HG03457 (cell line): Measurements from ENCODE around the gene EME1.
"Not testable (repeated sequence)": the region's sequence is repeated elsewhere in the genome, so short reads cannot be mapped to it uniquely, and the experiment has no call there.

Experiments used
- ATAC-seq: cut with Tn5 transposase; IDR thresholded peaks from one replicate; pipeline ENCODE4 v1.9.1; 2021; ENCODE audit warnings: moderate number of reproducible peaks; ENCODE audit not compliant: unreplicated experiment

Gene EME1

GRCh38 chr17:50393700-50394099, 20.7 kb downstream of the EME1 start:
- ATAC-seq, result no peak

- ATAC-seq, result no peak
Measured at GRCh38 chr17:50394711-50395110, 21.7 kb downstream of the EME1 start.

GRCh38 chr17:50396261-50397110, 23.5 kb downstream of the EME1 start:
- no peak for ATAC-seq

GRCh38 chr17:50397111-50397918, 24.3 kb downstream of the EME1 start, which contains the start of gene LRRC59:
TSS of gene LRRC59 (minus strand) at chr17:50397523. CDS start at chr17:50397317, 206 bp downstream.
- peak; percentile 79 for ATAC-seq

- no peak for ATAC-seq
Measured at GRCh38 chr17:50397919-50398285, 24.9 kb downstream of the EME1 start.

DNA sequence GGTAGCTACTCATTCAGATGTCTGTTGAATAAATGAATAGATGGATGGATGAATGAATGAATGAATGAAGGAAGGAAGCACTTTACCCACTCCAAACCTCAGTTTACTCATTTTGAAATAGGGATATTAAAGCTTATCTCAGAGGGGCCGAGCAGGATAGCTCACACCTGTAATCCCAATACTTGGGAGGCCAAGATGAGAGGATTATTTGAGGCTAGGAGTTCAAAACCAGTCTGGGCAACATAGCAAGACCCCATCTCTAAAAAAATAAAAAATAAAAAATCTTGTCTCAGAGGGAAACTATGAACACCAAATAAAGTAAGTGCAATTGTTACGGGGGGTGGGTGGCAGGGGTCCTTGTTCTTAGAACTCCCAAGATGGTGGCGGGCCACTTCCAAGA, 25.6 kb downstream of the EME1 start:
- not testable (repeated sequence) for ATAC-seq

GRCh38 chr17:50399591-50399990, 26.6 kb downstream of the EME1 start:
- ATAC-seq, result not testable (repeated sequence)

GRCh38 chr17:50405351-50405750, 32.3 kb downstream of the EME1 start:
- ATAC-seq, result not testable (repeated sequence)

DNA sequence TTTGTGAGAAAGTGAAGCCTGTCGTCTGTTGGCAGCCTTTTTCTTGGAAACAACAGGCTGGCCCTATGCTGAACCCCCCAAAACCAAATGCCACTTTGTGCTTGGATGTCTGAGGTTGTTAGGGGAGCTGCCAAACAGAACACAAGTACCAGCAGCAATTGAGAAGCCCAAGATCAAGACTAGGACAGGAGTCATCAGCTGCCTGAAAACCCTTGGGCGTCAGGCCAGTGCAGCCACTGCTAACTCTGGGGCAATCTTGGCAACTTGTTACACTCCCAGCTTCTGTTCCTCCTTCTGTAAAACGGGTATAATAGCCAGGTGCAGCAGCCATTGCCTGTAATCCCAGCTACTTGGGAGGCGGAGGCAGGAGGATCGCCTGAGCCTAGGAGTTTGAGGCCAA, 33.5 kb downstream of the EME1 start:
- no peak for ATAC-seq

DNA sequence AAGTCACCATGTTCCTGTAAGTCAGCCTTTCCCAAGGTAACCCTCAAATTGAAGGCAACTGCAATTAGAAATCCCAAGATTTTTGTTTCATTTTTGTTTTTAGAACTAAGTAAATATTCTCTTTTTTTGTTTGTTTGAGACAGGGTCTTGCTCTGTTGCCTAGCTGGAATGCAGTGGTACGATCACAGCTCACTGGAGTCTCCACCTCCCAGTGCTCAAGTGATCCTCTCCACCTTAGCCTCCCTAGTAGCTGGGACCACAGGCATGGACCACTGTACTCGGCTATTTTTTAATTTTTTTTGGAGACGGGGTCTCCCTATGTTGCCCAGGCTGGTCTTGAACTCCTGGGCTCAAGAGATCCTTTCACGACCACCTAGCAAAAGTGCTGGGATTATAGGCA, 34.9 kb downstream of the EME1 start:
- ATAC-seq, result no peak

DNA sequence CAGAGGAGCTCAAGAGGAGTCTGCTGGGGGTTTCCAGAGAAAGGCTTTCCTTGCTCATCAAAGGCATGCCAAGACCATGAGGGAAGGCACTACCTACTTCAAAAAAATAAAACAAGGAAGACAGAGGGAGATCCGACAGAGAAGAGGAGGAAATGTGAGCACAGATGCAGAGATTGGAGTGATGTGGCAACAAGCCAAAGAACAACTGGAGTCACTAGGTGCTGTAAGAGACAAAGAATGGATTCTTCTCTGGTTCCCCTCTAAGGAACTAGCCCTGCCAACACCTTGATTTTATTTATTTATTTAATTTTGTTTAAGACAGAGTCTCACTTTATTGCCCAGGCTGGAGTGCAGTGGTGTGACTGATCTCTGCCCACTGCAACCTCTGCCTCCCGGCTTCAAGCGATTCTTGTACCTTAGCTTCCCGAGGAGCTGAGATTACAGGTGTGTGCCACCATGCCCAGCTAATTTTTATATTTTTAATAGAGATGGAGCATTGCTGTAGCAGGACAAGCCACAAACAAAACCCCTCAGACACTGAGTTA, 39.2 kb downstream of the EME1 start:
- ATAC-seq, result no peak

GRCh38 chr17:50414808-50415207, 41.8 kb downstream of the EME1 start:
- no peak for ATAC-seq

DNA sequence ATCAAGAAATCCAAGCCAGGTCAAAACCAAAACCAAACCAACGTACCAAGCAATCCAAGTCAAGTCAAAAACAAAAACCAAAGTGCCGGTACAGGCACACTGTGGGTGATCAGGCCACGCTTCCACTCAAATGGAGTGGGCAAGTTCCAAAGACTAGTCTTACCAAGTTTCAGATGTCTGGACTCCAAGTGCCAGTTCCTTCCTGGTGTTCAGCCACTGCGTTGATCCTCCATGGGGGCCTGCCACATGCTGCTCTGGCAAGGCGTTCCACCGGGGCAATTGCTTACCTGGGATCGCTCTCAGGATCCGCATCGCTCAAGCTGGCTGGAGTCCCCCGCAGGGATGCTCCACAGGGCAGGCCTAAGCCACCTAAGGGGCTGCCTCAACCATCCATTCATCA, 46.5 kb downstream of the EME1 start:
- not testable (repeated sequence) for ATAC-seq

DNA sequence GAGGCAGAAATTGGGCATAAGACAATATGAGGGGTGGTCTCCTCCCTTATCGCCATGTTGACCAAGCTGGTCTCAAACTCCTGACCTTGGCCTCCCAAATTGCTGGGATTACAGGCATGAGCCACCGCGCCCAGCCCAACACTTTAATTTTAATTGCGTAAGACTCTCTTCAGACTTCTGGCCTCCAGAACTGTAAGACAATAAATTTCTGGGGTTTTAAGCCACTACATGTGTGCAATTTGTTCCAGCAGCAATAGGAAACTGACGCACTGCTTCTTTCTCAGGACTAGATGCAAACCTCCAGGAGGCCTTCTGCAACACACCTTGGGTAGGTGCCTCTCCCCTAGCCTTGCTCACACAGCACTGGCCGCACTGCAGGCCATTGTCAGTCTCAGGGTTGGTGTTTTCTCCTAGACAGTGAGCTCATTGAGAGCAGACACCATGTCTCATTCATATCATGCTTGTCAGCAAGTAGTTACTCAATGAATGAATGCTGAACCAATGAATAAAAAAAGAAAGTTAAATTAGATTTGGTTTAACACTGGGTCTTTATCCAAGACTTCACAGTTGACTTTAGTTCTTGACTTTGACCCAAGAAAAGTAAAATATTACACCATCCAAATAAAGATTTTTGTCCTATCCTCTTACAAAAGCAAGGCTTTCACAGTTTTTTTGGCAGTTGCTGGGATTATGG, 47.5 kb downstream of the EME1 start:
- no peak for ATAC-seq

GRCh38 chr17:50421308-50422051, 48.5 kb downstream of the EME1 start:
- ATAC-seq, result no peak

GRCh38 chr17:50422738-50423137, 49.7 kb downstream of the EME1 start:
- ATAC-seq, result no peak

DNA sequence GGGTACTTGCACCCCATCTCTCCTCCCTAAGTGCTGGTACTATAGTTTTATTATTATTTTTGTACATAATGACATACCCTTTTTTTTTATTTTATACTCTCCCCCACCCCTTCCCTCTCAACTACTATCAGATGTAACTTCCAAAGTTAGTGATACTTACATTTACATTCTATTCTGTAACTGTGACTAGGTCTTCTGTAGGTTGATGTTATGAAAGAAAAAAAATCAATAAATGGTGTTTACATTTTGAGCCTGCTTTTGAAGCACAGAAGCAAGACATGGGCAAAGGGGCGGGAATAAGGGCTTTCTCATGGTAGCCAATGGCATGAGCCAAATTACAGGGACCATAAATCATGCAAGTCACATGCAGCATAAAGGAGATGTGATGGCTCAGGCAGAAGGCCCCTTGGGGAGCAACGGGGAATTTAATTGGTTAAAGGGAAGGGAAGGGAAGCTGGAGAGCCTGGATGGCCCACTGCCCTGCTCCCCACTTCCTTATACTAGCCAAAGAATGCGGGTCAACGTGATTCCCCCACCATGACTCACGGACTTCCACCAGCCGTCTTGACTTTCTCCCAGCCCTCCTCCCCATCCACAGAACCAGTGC, 50.6 kb downstream of the EME1 start:
- no peak for ATAC-seq

GRCh38 chr17:50424246-50424995, 51.4 kb downstream of the EME1 start:
- ATAC-seq, result no peak

- ATAC-seq, result no peak
Measured at GRCh38 chr17:50424996-50425681, 52.1 kb downstream of the EME1 start.
